H1 (cell line): Measurements from ENCODE around the gene AGXT2. TPM values are rescaled to one million over a fixed set of nuclear protein-coding genes. Genes with fewer than 3 reads are reported as not detected.

Experiments
- CTCF ChIA-PET: fragments of 300-600 bp; sonication (Branson Sonifier 250); formaldehyde crosslinking; loops from one replicate; lab custom pipeline; 2021; ENCODE audit not compliant: partially characterized antibody; lab: Charles Lee
- POLR2A ChIA-PET: fragments of 300-600 bp; sonication (Branson Sonifier 250); formaldehyde crosslinking; loops from one replicate; lab custom pipeline; 2021; ENCODE audit warnings: inconsistent platforms; ENCODE audit not compliant: partially characterized antibody; lab: Charles Lee
- DNase-seq, 2 experiments: peaks; one replicate each; pipeline versions ENCODE4 v3.0.0 to v3.0.0-alpha.2; 2010 to 2022; ENCODE audit warnings: low spot score in 2 of 2, low read depth in 1 of 2, mixed read lengths in 1 of 2
- FAIRE-seq: peaks from 2 replicates; lab custom pipeline; 2011; peaks lifted over from hg19 to GRCh38; lab: Jason Lieb, UNC
- H2AFZ ChIP-seq: 2 replicates; pipeline ENCODE4 v1.8.1; 2012; ENCODE audit warnings: low read length, inconsistent platforms
- H2AK5ac ChIP-seq: 2 replicates; pipeline ENCODE4 v1.6.1; 2013; ENCODE audit warnings: low read depth, low read length
- H2BK120ac ChIP-seq: replicated peaks from 2 replicates; pipeline ENCODE3; 2013; ENCODE audit warnings: low read depth, low read length, inconsistent platforms
- H2BK12ac ChIP-seq: 2 replicates; pipeline ENCODE4 v1.6.1; 2013; ENCODE audit warnings: low read depth, low read length
- H2BK15ac ChIP-seq: 2 replicates; pipeline ENCODE4 v1.6.1; 2013; ENCODE audit warnings: low read length
- H2BK20ac ChIP-seq: 2 replicates; pipeline ENCODE4 v1.6.1; 2013; ENCODE audit warnings: low read length
- H2BK5ac ChIP-seq: 2 replicates; pipeline ENCODE4 v1.6.1; 2013; ENCODE audit warnings: low read depth, low read length
- H3K14ac ChIP-seq: 2 replicates; pipeline ENCODE4 v1.6.1; 2013; ENCODE audit warnings: inconsistent platforms; ENCODE audit not compliant: insufficient read length
- H3K18ac ChIP-seq: 2 replicates; pipeline ENCODE4 v1.6.1; 2013; ENCODE audit warnings: low read length; ENCODE audit errors: extremely low read depth
- H3K23ac ChIP-seq: 2 replicates; pipeline ENCODE4 v1.6.1; 2013; ENCODE audit warnings: inconsistent platforms; ENCODE audit not compliant: insufficient read length
- H3K23me2 ChIP-seq: 2 replicates; pipeline ENCODE4 v1.6.1; 2013; ENCODE audit warnings: low read depth, low read length
- H3K27ac ChIP-seq: 2 replicates; pipeline ENCODE4 v1.6.1; 2011; ENCODE audit warnings: low read depth, low read length, inconsistent platforms
- H3K27me3 ChIP-seq, 4 experiments: replicated peaks in 1 of 4; 1 replicate in 1 of 4; 2 replicates in 3 of 4; pipeline versions ENCODE4 v1.6.1 to v1.8.1; 2011 to 2013; ENCODE audit warnings: low read length in 3 of 4, mild to moderate bottlenecking in 3 of 4, inconsistent platforms in 2 of 4, mixed read lengths in 2 of 4, moderate library complexity in 1 of 4; ENCODE audit not compliant: control insufficient read depth in 3 of 4, insufficient read depth in 3 of 4; ENCODE audit errors: extremely low read depth in 1 of 4
- H3K36me3 ChIP-seq, 4 experiments: 2 replicates each; pipeline versions ENCODE4 v1.6.1 to v1.8.1; 2011 to 2013; ENCODE audit warnings: mild to moderate bottlenecking in 4 of 4, low read length in 3 of 4, moderate library complexity in 2 of 4, control low read depth in 1 of 4, inconsistent platforms in 1 of 4; ENCODE audit not compliant: insufficient read depth in 4 of 4, control insufficient read depth in 2 of 4
- H3K4ac ChIP-seq: replicated peaks from 2 replicates; pipeline ENCODE3; 2013; ENCODE audit warnings: low read length, low read depth, mixed read lengths, inconsistent platforms; ENCODE audit not compliant: insufficient read length
- H3K4me1 ChIP-seq, 4 experiments: replicated peaks in 1 of 4; 1 replicate in 1 of 4; 2 replicates in 3 of 4; pipeline versions ENCODE4 v1.6.1 to v1.8.1; 2011 to 2013; ENCODE audit warnings: low read length in 3 of 4, inconsistent platforms in 2 of 4, mixed read lengths in 1 of 4; ENCODE audit not compliant: insufficient read depth in 4 of 4, control insufficient read depth in 3 of 4
- H3K4me2 ChIP-seq, 2 experiments: 2 replicates each; pipeline versions ENCODE4 v1.6.1 to v1.8.1; 2011 to 2013; ENCODE audit warnings: low read depth in 2 of 2, low read length in 2 of 2, control low read depth in 1 of 2, inconsistent platforms in 1 of 2, mild to moderate bottlenecking in 1 of 2; ENCODE audit not compliant: insufficient read depth in 1 of 2
- H3K4me3 ChIP-seq, 4 experiments: fragments of 200-600, 300-600 bp in 1 of 4; sonication (generic), shearing (Covaris generic), sonication (Bioruptor Twin) in 1 of 4; 2 replicates each; pipeline versions ENCODE4 v1.5.1 to v1.8.1; 2011 to 2016; ENCODE audit warnings: low read length in 4 of 4, low read depth in 3 of 4, control low read depth in 2 of 4, inconsistent platforms in 2 of 4, mild to moderate bottlenecking in 2 of 4, mixed read lengths in 1 of 4, moderate library complexity in 1 of 4; ENCODE audit not compliant: insufficient read depth in 2 of 4; ENCODE audit errors: extremely low read depth in 1 of 4
- H3K56ac ChIP-seq: replicated peaks from 2 replicates; pipeline ENCODE3; 2013; ENCODE audit warnings: low read depth, mild to moderate bottlenecking, mixed read lengths, low read length, inconsistent platforms; ENCODE audit not compliant: insufficient read length
- H3K79me1 ChIP-seq: 2 replicates; pipeline ENCODE4 v1.6.1; 2013; ENCODE audit warnings: low read depth, low read length, control low read depth
- H3K79me2 ChIP-seq, 2 experiments: 2 replicates each; pipeline versions ENCODE4 v1.6.1 to v1.8.1; 2012 to 2013; ENCODE audit warnings: low read length in 2 of 2, mild to moderate bottlenecking in 2 of 2, inconsistent platforms in 1 of 2; ENCODE audit not compliant: insufficient read depth in 2 of 2, control insufficient read depth in 1 of 2
- H3K9ac ChIP-seq, 4 experiments: replicated peaks in 1 of 4; 1 replicate in 1 of 4; 2 replicates in 3 of 4; pipeline versions ENCODE4 v1.6.1 to v1.8.1; 2011 to 2013; ENCODE audit warnings: low read depth in 3 of 4, low read length in 3 of 4, control low read depth in 2 of 4, mild to moderate bottlenecking in 2 of 4, moderate library complexity in 2 of 4, inconsistent platforms in 1 of 4; ENCODE audit errors: extremely low read depth in 1 of 4
- H3K9me3 ChIP-seq, 2 experiments: 2 replicates each; pipeline versions ENCODE4 v1.6.1 to v1.8.1; 2012 to 2013; ENCODE audit warnings: mild to moderate bottlenecking in 2 of 2, moderate library complexity in 2 of 2, control low read depth in 1 of 2, inconsistent platforms in 1 of 2, low read depth in 1 of 2, low read length in 1 of 2, mixed read lengths in 1 of 2; ENCODE audit not compliant: insufficient read depth in 2 of 2
- H4K20me1 ChIP-seq, 2 experiments: replicated peaks in 1 of 2; 2 replicates each; pipeline versions ENCODE3 to v1.8.1; 2011 to 2013; ENCODE audit warnings: inconsistent platforms in 2 of 2, low read length in 2 of 2, mild to moderate bottlenecking in 1 of 2; ENCODE audit not compliant: insufficient read depth in 2 of 2, control insufficient read depth in 1 of 2
- H4K5ac ChIP-seq: 2 replicates; pipeline ENCODE4 v1.6.1; 2013; ENCODE audit warnings: low read length, low read depth, mixed read lengths, inconsistent platforms; ENCODE audit not compliant: insufficient read length
- H4K8ac ChIP-seq: 2 replicates; pipeline ENCODE4 v1.8.0; 2013; ENCODE audit warnings: mild to moderate bottlenecking, moderate library complexity, low read length, inconsistent platforms; ENCODE audit not compliant: insufficient read depth; ENCODE audit errors: extremely low read depth
- H4K91ac ChIP-seq: replicated peaks from 2 replicates; pipeline ENCODE3; 2013; ENCODE audit warnings: low read length, mixed read lengths, inconsistent platforms; ENCODE audit not compliant: insufficient read length
- ATF3 ChIP-seq: IDR thresholded peaks from 2 replicates; pipeline ENCODE4 v1.6.1; 2011; ENCODE audit warnings: low read depth, mild to moderate bottlenecking, low read length; ENCODE audit not compliant: insufficient read depth
- BACH1 ChIP-seq: IDR thresholded peaks from 2 replicates; pipeline ENCODE4 v1.6.1; 2012; ENCODE audit warnings: low read length, improper control_type of control experiment
- BCL11A ChIP-seq, 2 experiments: IDR thresholded peaks; one replicate each; pipeline ENCODE4 v1.6.1; 2011; ENCODE audit warnings: low read depth in 2 of 2, low read length in 2 of 2, mild to moderate bottlenecking in 2 of 2
- CHD1 ChIP-seq: IDR thresholded peaks from 2 replicates; pipeline ENCODE4 v1.6.1; 2012; ENCODE audit warnings: low read depth, low read length, improper control_type of control experiment
- EGR1 ChIP-seq: IDR thresholded peaks from 2 replicates; pipeline ENCODE4 v1.6.1; 2011; ENCODE audit warnings: low read depth, low read length, borderline replicate concordance
- EP300 ChIP-seq, 2 experiments: IDR thresholded peaks; 1 replicate in 1 of 2; 2 replicates in 1 of 2; pipeline ENCODE4 v1.6.1; 2011 to 2012; ENCODE audit warnings: low read depth in 2 of 2, low read length in 2 of 2, mild to moderate bottlenecking in 2 of 2, borderline replicate concordance in 1 of 2, inconsistent platforms in 1 of 2, moderate library complexity in 1 of 2
- EZH2 ChIP-seq: fragments of 200-600 bp; sonication (generic); IDR thresholded peaks from 2 replicates; pipeline ENCODE4 v1.7.1; 2012; ENCODE audit warnings: low read depth, mild to moderate bottlenecking, moderate library complexity, low read length, inconsistent platforms; ENCODE audit not compliant: severe bottlenecking
- KDM4A ChIP-seq: IDR thresholded peaks from one replicate; pipeline ENCODE4 v1.7.1; 2012; ENCODE audit warnings: low read depth, mild to moderate bottlenecking, moderate library complexity, low read length, inconsistent platforms; ENCODE audit not compliant: severe bottlenecking
- SIN3A ChIP-seq, 2 experiments: IDR thresholded peaks in 1 of 2; conservative IDR thresholded peaks in 1 of 2; 2 replicates each; pipeline ENCODE4 v1.6.1; 2011 to 2012; ENCODE audit warnings: low read length in 2 of 2, improper control_type of control experiment in 1 of 2, low read depth in 1 of 2, mild to moderate bottlenecking in 1 of 2
- SIRT6 ChIP-seq: IDR thresholded peaks from one replicate; pipeline ENCODE4 v1.7.1; 2012; ENCODE audit warnings: low read length, inconsistent platforms
- SP2 ChIP-seq: IDR thresholded peaks from 2 replicates; pipeline ENCODE4 v1.6.1; 2012; ENCODE audit warnings: mild to moderate bottlenecking, low read length, inconsistent platforms
- SUZ12 ChIP-seq: fragments of 200-600 bp; sonication (generic); IDR thresholded peaks from 2 replicates; pipeline ENCODE4 v1.6.1; 2012; ENCODE audit warnings: mild to moderate bottlenecking, inconsistent platforms, low read length, moderate library complexity, mixed read lengths
- TAF7 ChIP-seq: optimal IDR thresholded peaks from 2 replicates; pipeline ENCODE3; 2011; ENCODE audit warnings: low read depth, mild to moderate bottlenecking, inconsistent platforms, low read length, moderate library complexity, borderline replicate concordance
- ZNF274 ChIP-seq: IDR thresholded peaks from 2 replicates; pipeline ENCODE4 v1.7.0; 2012; ENCODE audit warnings: low read length, borderline replicate concordance; ENCODE audit errors: extremely low read depth
- WGBS, 2 experiments: shearing (Covaris generic) in 1 of 2; methylation state at CpG; one replicate each; pipeline versions ENCODE4 v1.1.6 to v1.1.7; 2013 to 2015; ENCODE audit warnings: low lambda C conversion rate in 2 of 2, mixed read lengths in 2 of 2, inconsistent platforms in 1 of 2, low coverage in 1 of 2, missing lambda C conversion rate in 1 of 2; ENCODE audit not compliant: insufficient replicate concordance in 2 of 2, insufficient coverage in 1 of 2, insufficient read length in 1 of 2; ENCODE audit errors: extremely low coverage in 1 of 2, missing lambda C conversion rate in 1 of 2; 5-methylcytosine and 5-hydroxymethylcytosine counted together
- polyA plus RNA-seq, 7 experiments: library from polyadenylated mRNA; depleted of rRNA in 3 of 7; stranded (reverse) in 5 of 7; unstranded in 2 of 7; fragments of >200 nt in 5 of 7; fragments of 200-250 nt in 2 of 7; gene quantifications; 1 replicate in 5 of 7; 2 replicates in 1 of 7; 4 replicates in 1 of 7; pipeline versions ENCODE4 v1.2.1 to v1.2.3, GENCODE V29; 2011 to 2013; ENCODE audit warnings: missing spikeins in 2 of 7, mixed read lengths in 2 of 7
- total RNA-seq: library from RNA; stranded (reverse); fragmentation: NEBNext Ultra II Directional; extraction: Animal tissue kit (Norgen Biotek cat#: 25700); gene quantifications from 2 replicates; pipeline ENCODE4 v1.2.1, GENCODE V29; 2021

The AGXT2 gene
- total and polyA plus RNA-seq, 2 of the 8 experiments (the other 6 are each of a cell fraction or from before 2014, with no cell fraction given), result not detected

DNA sequence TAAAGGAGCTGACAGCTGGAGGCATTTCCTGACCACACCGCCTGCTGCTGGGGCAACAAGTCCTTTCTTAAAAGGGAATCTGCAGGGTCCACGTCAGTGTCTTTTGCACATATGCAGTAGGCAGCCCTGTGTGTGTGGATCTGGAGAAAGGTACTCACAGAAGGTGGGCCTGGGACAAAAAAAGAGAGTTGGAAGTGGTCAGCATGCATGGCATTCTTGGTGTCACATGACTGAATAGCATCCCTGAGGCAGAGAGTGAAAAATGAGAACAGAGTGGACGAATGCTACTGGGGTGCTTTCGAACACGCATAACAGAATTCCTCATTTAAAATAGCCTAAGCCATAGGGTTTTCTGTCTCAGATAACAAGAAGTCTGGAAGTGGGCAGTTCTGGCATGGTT is 71.4 kb downstream of the AGXT2 start:
- no peak for DNase-seq
- TF ChIP-seq CHD1 (no peak), ATF3 (no peak), SUZ12 (no peak), SIN3A (conservative IDR thresholded peaks at IDR 0.05 in 1 of 2, IDR thresholded peaks at IDR 0.05 in 1 of 2; ENCODE audit: low read depth in 1 of 2, low read length in 2 of 2) (no peak), EP300 (IDR thresholded peaks at IDR 0.05; ENCODE audit: borderline replicate concordance in 1 of 2, low read depth in 2 of 2, low read length in 2 of 2) (no peak), EZH2 (no peak), SIRT6 (no peak), BCL11A (IDR thresholded peaks at IDR 0.05; ENCODE audit: low read depth in 2 of 2, low read length in 2 of 2) (no peak), EGR1 (no peak), ZNF274 (no peak), KDM4A (no peak), BACH1 (no peak), TAF7 (no peak), SP2 (no peak)

More for the DNA sequence above, 71.4 kb downstream of the AGXT2 start:
- ChIA-PET POLR2A (no interaction called here), CTCF (interaction anchor here (0.8 to 1.5 kb wide), 2 partner anchors 18 to 26 kb away, joined by 3 to 4 read pairs; no protein-coding TSS in a partner anchor)
- Histone ChIP-seq H3K56ac (no peak overlapping the region), H2AFZ (no peak overlapping the region), H3K79me2 (no peaks in the 10 kb centered on the region), H4K5ac (no peak overlapping the region), H2BK120ac (no peak overlapping the region), H3K18ac (no peak overlapping the region), H4K8ac (no peak overlapping the region), H3K27ac (no peak overlapping the region), H2AK5ac (no peak overlapping the region), H3K23ac (no peak overlapping the region), H3K9me3 (no peaks in the 10 kb centered on the region), H2BK15ac (no peak overlapping the region), H4K91ac (no peak overlapping the region), H3K4me3 (no peak overlapping the region), H2BK5ac (no peak overlapping the region), H3K79me1 (no peaks in the 10 kb centered on the region), H3K4me2 (no peak overlapping the region), H3K36me3 (no peaks in the 10 kb centered on the region), H3K14ac (no peak overlapping the region), H2BK12ac (no peak overlapping the region), H4K20me1 (no peaks in the 10 kb centered on the region), H3K23me2 (no peaks in the 10 kb centered on the region), H3K9ac (no peak overlapping the region), H2BK20ac (no peak overlapping the region), H3K4ac (no peak overlapping the region), H3K4me1 (peaks cover 0 to 3% (median 0%) of the 10 kb centered on the region in 4 experiments; a peak in 2 of 7 replicates), H3K27me3 (no peaks in the 10 kb centered on the region)
- no peak for FAIRE-seq
- 87% methylated on average over 5 of the region's 5 CpGs; no CpG with 5 or more reads in 1 of the 2 experiments for WGBS, 2 experiments
